Left ventricle myocardium inferior (tissue), 1 donor: ENCODE data around the gene RPL38. TPM values are rescaled to one million over a fixed set of nuclear protein-coding genes. Genes with fewer than 3 reads are reported as not detected.

Source experiments
- DNase-seq: peaks from one replicate; pipeline ENCODE4 v3.0.0-alpha.2; 2020
- H3K27ac ChIP-seq: fragments of 200-600 bp; replicated peaks from 2 replicates; pipeline ENCODE4 v1.8.0; 2021
- H3K27me3 ChIP-seq: fragments of 200-600 bp; 2 replicates; pipeline ENCODE4 v1.8.0; 2021; ENCODE audit warnings: low read depth
- H3K36me3 ChIP-seq: fragments of 200-600 bp; 2 replicates; pipeline ENCODE4 v1.8.0; 2021
- H3K4me1 ChIP-seq: fragments of 200-600 bp; 2 replicates; pipeline ENCODE4 v1.8.0; 2021
- H3K4me3 ChIP-seq: fragments of 200-600 bp; 2 replicates; pipeline ENCODE4 v1.8.0; 2021; ENCODE audit warnings: mild to moderate bottlenecking, moderate library complexity
- H3K9me3 ChIP-seq: fragments of 200-600 bp; replicated peaks from 2 replicates; pipeline ENCODE4 v1.8.0; 2021
- CTCF ChIP-seq: fragments of 200-600 bp; IDR thresholded peaks from 2 replicates; pipeline ENCODE4 v1.8.0; 2021; ENCODE audit warnings: antibody characterized with exemption, mild to moderate bottlenecking, borderline replicate concordance
- intact Hi-C: fragments of 100-400 bp; cut with micrococcal nuclease; formaldehyde crosslinking; loops from one replicate; pipeline ENCODE4 v1.11.0; 2022
- total RNA-seq: library from RNA; stranded (reverse); fragmentation: NEBNext Ultra II Directional; extraction: Animal tissue kit (Norgen Biotek cat#: 25700); gene quantifications from one replicate; pipeline ENCODE4 v1.2.1, GENCODE V29; 2021
- donor health status: DM: no; HTN: yes; CAD: no; lungs with severe emphysema.

RPL38 gene
- total RNA-seq, 1 donor from 2014 or later: 702 TPM

- Histone ChIP-seq H3K4me3 (no peak overlapping the region), H3K27me3 (peaks cover 92% of the 10 kb centered on the region), H3K9me3 (no peaks in the 10 kb centered on the region), H3K36me3 (no peaks in the 10 kb centered on the region), H3K4me1 (no peaks in the 10 kb centered on the region), H3K27ac (no peak overlapping the region)
- intact Hi-C loops: no loop called here
- DNase-seq: no peak
- no peak for TF ChIP-seq CTCF
These were observed 44.1 kb upstream of the RPL38 start for GRCh38 chr17:74159226-74159840.

- H3K4me3 ChIP-seq: no peak overlapping the region
These were observed 42.6 kb upstream of the RPL38 start for GRCh38 chr17:74160656-74161502.

GRCh38 chr17:74161503-74161875, 42.0 kb upstream of the RPL38 start:
- TF ChIP-seq CTCF: no peak
- Histone ChIP-seq H3K9me3 (peaks cover 1% of the 10 kb centered on the region), H3K27me3 (peaks cover 82% of the 10 kb centered on the region), H3K36me3 (no peaks in the 10 kb centered on the region), H3K4me3 (no peak overlapping the region), H3K4me1 (no peaks in the 10 kb centered on the region), H3K27ac (no peak overlapping the region)
- DNase-seq: no peak
- intact Hi-C loops: no loop called here

More at GRCh38 chr17:74160656-74161502, 42.6 kb upstream of the RPL38 start:
- H3K4me1 ChIP-seq: no peaks in the 10 kb centered on the region
- H3K27ac ChIP-seq: no peak overlapping the region
- H3K27me3 ChIP-seq: peaks cover 87% of the 10 kb centered on the region
- no peak for TF ChIP-seq CTCF
- no peak for DNase-seq
- H3K36me3 ChIP-seq: no peaks in the 10 kb centered on the region
- no peaks in the 10 kb centered on the region for H3K9me3 ChIP-seq
- intact Hi-C loops: no loop called here

GRCh38 chr17:74163271-74163821, 40.1 kb upstream of the RPL38 start:
- H3K4me1 ChIP-seq: no peaks in the 10 kb centered on the region
- DNase-seq: no peak
- peaks cover 8% of the 10 kb centered on the region for H3K9me3 ChIP-seq
- H3K4me3 ChIP-seq: no peak overlapping the region
- H3K27ac ChIP-seq: no peak overlapping the region
- TF ChIP-seq CTCF: no peak
- intact Hi-C loops: no loop called here
- H3K36me3 ChIP-seq: no peaks in the 10 kb centered on the region
- H3K27me3 ChIP-seq: peaks cover 69% of the 10 kb centered on the region

- Histone ChIP-seq H3K36me3 (no peaks in the 10 kb centered on the region), H3K9me3 (peaks cover 8% of the 10 kb centered on the region), H3K4me1 (no peaks in the 10 kb centered on the region), H3K27me3 (peaks cover 67% of the 10 kb centered on the region), H3K27ac (no peak overlapping the region), H3K4me3 (no peak overlapping the region)
- TF ChIP-seq CTCF: no peak
- no peak for DNase-seq
- intact Hi-C loops: no loop called here
These were observed 39.6 kb upstream of the RPL38 start for GRCh38 chr17:74163836-74164235.
